C4-2B (cell line): Measurements from ENCODE around the gene TOLLIP.

Experiments used
- CTCF ChIP-seq: fragments of 450-650 bp; conservative IDR thresholded peaks from 2 replicates; pipeline ENCODE4 v1.5.1; 2017; ENCODE audit warnings: mild to moderate bottlenecking
- ZFX ChIP-seq: fragments of 450-650 bp; IDR thresholded peaks from 2 replicates; pipeline ENCODE4 v1.6.1; 2017

GRCh38 chr11:1302461-1303125 lies 6.8 kb downstream of the TOLLIP start:
- TF ChIP-seq ZFX = no peak
- no peak for TF ChIP-seq CTCF
